Hepatocyte (in vitro differentiated cells): ENCODE data around the gene SPA17. TPM values are rescaled to one million over a fixed set of nuclear protein-coding genes. Genes with fewer than 3 reads are reported as not detected.

Experiments
- DNase-seq: peaks from one replicate; pipeline ENCODE4 v3.0.0-alpha.2; 2016; ENCODE audit warnings: low spot score
- H2AFZ ChIP-seq: fragments of 200-600 bp; sonication (generic); 2 replicates; pipeline ENCODE4 v1.6.0; 2016; ENCODE audit warnings: antibody characterized with exemption, mild to moderate bottlenecking
- H3K27ac ChIP-seq: fragments of 200-600 bp; sonication (generic); 2 replicates; pipeline ENCODE4 v1.5.1; 2016; ENCODE audit warnings: mild to moderate bottlenecking
- H3K27me3 ChIP-seq: fragments of 200-600 bp; sonication (generic); 2 replicates; pipeline ENCODE4 v1.6.1; 2016
- H3K36me3 ChIP-seq: fragments of 200-600 bp; sonication (generic); replicated peaks from 2 replicates; pipeline ENCODE4 v1.5.1; 2016; ENCODE audit warnings: low read depth; ENCODE audit not compliant: insufficient read depth
- H3K4me1 ChIP-seq: fragments of 200-600 bp; sonication (generic); 2 replicates; pipeline ENCODE4 v1.5.1; 2016; ENCODE audit warnings: mild to moderate bottlenecking, moderate library complexity; ENCODE audit not compliant: insufficient read depth
- H3K4me2 ChIP-seq: fragments of 200-600 bp; sonication (generic); 2 replicates; pipeline ENCODE4 v1.6.0; 2016
- H3K4me3 ChIP-seq: fragments of 200-600 bp; sonication (generic); 2 replicates; pipeline ENCODE4 v1.5.1; 2016; ENCODE audit warnings: mild to moderate bottlenecking
- H3K79me2 ChIP-seq: fragments of 200-600 bp; sonication (generic); 2 replicates; pipeline ENCODE4 v1.6.0; 2017; ENCODE audit warnings: mild to moderate bottlenecking
- H3K9me2 ChIP-seq: fragments of 200-600 bp; sonication (generic); replicated peaks from 2 replicates; pipeline ENCODE4 v1.6.0; 2017; ENCODE audit warnings: mild to moderate bottlenecking; ENCODE audit not compliant: insufficient read depth
- H3K9me3 ChIP-seq: fragments of 200-600 bp; sonication (generic); 2 replicates; pipeline ENCODE4 v1.5.1; 2016; ENCODE audit warnings: low read depth, mild to moderate bottlenecking
- H4K20me1 ChIP-seq: fragments of 200-600 bp; sonication (generic); 2 replicates; pipeline ENCODE4 v1.6.0; 2016; ENCODE audit warnings: mild to moderate bottlenecking; ENCODE audit not compliant: insufficient read depth, poor library complexity, severe bottlenecking
- EZH2 ChIP-seq: fragments of 200-600 bp; sonication (generic); IDR thresholded peaks from 2 replicates; pipeline ENCODE4 v1.6.1; 2016; ENCODE audit warnings: antibody characterized with exemption, mild to moderate bottlenecking, borderline replicate concordance
- EZH2phosphoT487 ChIP-seq: fragments of 200-600 bp; sonication (generic); IDR thresholded peaks from one replicate; pipeline ENCODE4 v1.6.1; 2018; ENCODE audit warnings: antibody characterized with exemption, mild to moderate bottlenecking, low read depth, moderate library complexity; ENCODE audit not compliant: unreplicated experiment, severe bottlenecking
- WGBS: methylation state at CpG from one replicate; pipeline ENCODE4 v1.1.6; 2016; ENCODE audit warnings: low lambda C conversion rate; ENCODE audit errors: missing lambda C conversion rate; 5-methylcytosine and 5-hydroxymethylcytosine counted together
- polyA plus RNA-seq: library from polyadenylated mRNA; unstranded; fragments of >200 nt; fragmentation: Nextera tagmentation; extraction: Ambion mirVana; gene quantifications from 2 replicates; pipeline ENCODE4 v1.2.1, GENCODE V29; 2016
- total RNA-seq: library from RNA; depleted of rRNA; stranded (reverse); fragments of >200 nt; gene quantifications from 2 replicates; pipeline ENCODE4 v1.2.3, GENCODE V29; 2014
- TF ChIP-seq, protein P1 (sequence below): fragments of 200-600 bp; sonication (generic); IDR thresholded peaks from 2 replicates; pipeline ENCODE4 v1.5.1; 2016; ENCODE audit warnings: antibody characterized with exemption, mild to moderate bottlenecking; ENCODE audit not compliant: poor library complexity

The SPA17 gene
- total and polyA plus RNA-seq, 2 experiments from 2014 or later: 3.8 to 7.2 TPM

GRCh38 chr11:124737638-124738305 lies 64.1 kb downstream of the SPA17 start:
- Histone ChIP-seq H4K20me1 (no peaks in the 10 kb centered on the region), H3K27ac (no peak overlapping the region), H3K79me2 (no peaks in the 10 kb centered on the region), H3K27me3 (peaks cover 60% of the 10 kb centered on the region), H3K36me3 (no peaks in the 10 kb centered on the region), H3K9me2 (no peaks in the 10 kb centered on the region), H3K4me2 (no peak overlapping the region), H3K4me1 (no peaks in the 10 kb centered on the region), H3K4me3 (no peak overlapping the region), H2AFZ (no peak overlapping the region), H3K9me3 (no peaks in the 10 kb centered on the region)
- 82% methylated on average over 7 of the region's 7 CpGs for WGBS
- no peak for DNase-seq
- TF ChIP-seq EZH2phosphoT487 (no peak), EZH2 (no peak)
- TF ChIP-seq, protein P1, sequence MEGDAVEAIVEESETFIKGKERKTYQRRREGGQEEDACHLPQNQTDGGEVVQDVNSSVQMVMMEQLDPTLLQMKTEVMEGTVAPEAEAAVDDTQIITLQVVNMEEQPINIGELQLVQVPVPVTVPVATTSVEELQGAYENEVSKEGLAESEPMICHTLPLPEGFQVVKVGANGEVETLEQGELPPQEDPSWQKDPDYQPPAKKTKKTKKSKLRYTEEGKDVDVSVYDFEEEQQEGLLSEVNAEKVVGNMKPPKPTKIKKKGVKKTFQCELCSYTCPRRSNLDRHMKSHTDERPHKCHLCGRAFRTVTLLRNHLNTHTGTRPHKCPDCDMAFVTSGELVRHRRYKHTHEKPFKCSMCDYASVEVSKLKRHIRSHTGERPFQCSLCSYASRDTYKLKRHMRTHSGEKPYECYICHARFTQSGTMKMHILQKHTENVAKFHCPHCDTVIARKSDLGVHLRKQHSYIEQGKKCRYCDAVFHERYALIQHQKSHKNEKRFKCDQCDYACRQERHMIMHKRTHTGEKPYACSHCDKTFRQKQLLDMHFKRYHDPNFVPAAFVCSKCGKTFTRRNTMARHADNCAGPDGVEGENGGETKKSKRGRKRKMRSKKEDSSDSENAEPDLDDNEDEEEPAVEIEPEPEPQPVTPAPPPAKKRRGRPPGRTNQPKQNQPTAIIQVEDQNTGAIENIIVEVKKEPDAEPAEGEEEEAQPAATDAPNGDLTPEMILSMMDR: no peak

- peak overlapping the region; percentile 93 for H3K4me2 ChIP-seq
- no peaks in the 10 kb centered on the region for H3K9me2 ChIP-seq
- peaks cover 72% of the 10 kb centered on the region for H3K27me3 ChIP-seq
- H3K9me3 ChIP-seq: no peaks in the 10 kb centered on the region
- no peaks in the 10 kb centered on the region for H4K20me1 ChIP-seq
- no peak overlapping the region for H3K27ac ChIP-seq
- H2AFZ ChIP-seq: no peak overlapping the region
- DNase-seq: no peak
- WGBS: 71% methylated on average over 21 of the region's 21 CpGs
- H3K79me2 ChIP-seq: no peaks in the 10 kb centered on the region
- H3K4me3 ChIP-seq: no peak overlapping the region
- no peak for TF ChIP-seq EZH2phosphoT487
- no peak for TF ChIP-seq EZH2
- TF ChIP-seq, protein P1: no peak
- H3K4me1 ChIP-seq: no peaks in the 10 kb centered on the region
- no peaks in the 10 kb centered on the region for H3K36me3 ChIP-seq
Observed at GRCh38 chr11:124738713-124739478, 65.2 kb downstream of the SPA17 start.

DNA sequence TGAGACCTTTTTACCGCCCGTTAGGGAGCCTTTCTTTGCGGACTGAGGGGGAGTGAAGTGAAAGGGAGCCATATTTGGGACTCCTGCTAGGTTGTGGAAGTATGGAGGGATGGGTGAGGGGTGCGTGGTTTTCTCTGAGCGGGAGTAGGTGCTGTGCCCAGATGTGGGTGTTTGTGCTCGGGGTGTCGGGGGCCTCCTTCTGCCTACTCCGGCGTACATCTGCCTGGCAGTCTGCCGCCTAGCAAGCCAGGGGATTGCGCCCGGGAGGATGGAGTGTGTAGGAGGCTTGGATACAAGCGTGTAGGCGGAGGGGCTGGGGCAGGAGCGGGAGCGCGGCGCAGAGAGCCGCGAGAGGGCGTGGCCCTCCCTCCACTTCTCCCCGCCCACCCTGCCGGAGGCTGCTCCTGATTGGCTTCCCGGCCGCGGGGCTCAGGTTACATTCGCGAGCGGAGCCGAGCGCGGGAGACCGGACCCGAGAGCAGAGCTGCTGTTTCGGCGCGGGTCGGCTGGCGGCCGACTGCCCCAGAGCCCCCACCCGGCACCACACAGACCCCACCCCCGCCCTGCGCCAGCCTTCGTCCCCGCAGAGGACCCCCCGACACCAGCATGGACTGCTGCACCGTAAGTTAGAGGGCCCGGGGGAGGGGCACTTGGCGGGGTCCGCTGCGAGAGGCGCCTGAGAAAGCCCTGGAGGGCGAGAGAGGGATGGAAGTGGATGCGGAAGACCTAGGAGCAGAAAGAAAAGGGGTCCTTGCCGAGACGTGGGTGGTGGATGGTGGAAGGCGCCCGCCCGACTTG lies 66.0 kb downstream of the SPA17 start, which contains the start of gene NRGN:
Gene NRGN, plus strand, starts transcription at position 464 of the 798 bp plus-strand sequence. Its CDS starts 143 bp downstream, at position 607.
- peak; percentile 96 for DNase-seq
- 3% methylated on average over 19 of the region's 59 CpGs for WGBS
- TF ChIP-seq, protein P1: no peak
- TF ChIP-seq EZH2phosphoT487: no peak
- no peak for TF ChIP-seq EZH2
- H3K9me3 ChIP-seq: no peaks in the 10 kb centered on the region
- H3K79me2 ChIP-seq: no peaks in the 10 kb centered on the region
- H3K4me2 ChIP-seq: peak within 1 kb of the TSS; percentile 93
- no peaks in the 10 kb centered on the region for H3K9me2 ChIP-seq
- H3K27ac ChIP-seq: no peak within 1 kb of the TSS
- H4K20me1 ChIP-seq: no peaks in the 10 kb centered on the region
- peaks cover 79% of the 10 kb centered on the region for H3K27me3 ChIP-seq
- H3K36me3 ChIP-seq: no peaks in the 10 kb centered on the region
- H3K4me1 ChIP-seq: no peaks in the 10 kb centered on the region
- peak within 1 kb of the TSS; percentile 41 for H2AFZ ChIP-seq
- peak within 1 kb of the TSS; percentile 27 for H3K4me3 ChIP-seq
